ENCODE measurements around the gene OR2F1.

The OR2F1 gene, protein sequence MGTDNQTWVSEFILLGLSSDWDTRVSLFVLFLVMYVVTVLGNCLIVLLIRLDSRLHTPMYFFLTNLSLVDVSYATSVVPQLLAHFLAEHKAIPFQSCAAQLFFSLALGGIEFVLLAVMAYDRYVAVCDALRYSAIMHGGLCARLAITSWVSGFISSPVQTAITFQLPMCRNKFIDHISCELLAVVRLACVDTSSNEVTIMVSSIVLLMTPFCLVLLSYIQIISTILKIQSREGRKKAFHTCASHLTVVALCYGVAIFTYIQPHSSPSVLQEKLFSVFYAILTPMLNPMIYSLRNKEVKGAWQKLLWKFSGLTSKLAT

DNA sequence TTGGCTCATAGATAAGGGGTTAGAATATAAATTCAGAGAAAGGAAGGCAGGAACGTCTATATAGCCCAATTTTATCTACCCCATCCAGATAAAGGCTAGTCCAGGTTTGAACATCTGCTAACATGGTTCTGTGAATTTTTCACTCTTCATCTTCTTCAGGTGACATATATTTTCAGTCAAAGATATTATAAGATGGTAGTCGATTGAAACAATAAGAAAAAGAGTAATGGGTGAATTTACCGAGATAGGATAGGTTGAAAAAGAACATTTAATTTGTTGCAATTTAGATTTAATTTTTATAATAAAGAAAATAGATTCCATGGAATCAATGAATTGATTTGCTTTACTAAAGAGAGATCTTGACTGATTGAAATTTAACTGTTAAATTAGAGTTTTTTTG is at the start of gene OR2F1:
Gene OR2F1, plus strand, starts transcription at position 301 of the 400 bp plus-strand sequence. CDS start 5,127 bp downstream, outside the sequence.
- no peak within 1 kb of the TSS for H3K4me2 ChIP-seq

DNA sequence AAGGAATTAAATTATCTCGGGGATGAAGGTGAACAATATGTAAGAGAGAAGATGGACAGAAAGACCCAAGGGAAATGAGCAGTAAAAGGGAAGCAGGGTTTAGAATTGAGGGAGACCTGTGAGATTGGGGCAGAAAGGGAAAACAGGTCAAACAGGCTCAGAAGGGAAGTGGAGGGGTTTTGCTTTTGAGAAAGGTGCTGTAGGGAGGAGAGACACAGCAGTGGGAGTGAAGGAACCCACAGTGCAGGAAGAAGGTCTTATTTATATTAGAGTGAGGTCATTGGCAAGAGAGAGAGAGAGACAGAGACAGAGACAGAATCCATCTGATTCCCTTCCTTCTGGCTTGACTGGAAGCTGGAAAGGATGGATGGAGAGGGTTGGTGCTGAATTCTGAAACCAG is 49.1 kb upstream of the OR2F1 start:
- Histone ChIP-seq H3K36me3 (ENCODE audit: insufficient read depth) (no peaks in the 10 kb centered on the region), H3K27me3 (ENCODE audit: insufficient read depth, low read depth) (no peaks in the 10 kb centered on the region), H3K4me3 (IDR thresholded peaks at IDR 0.05; ENCODE audit: insufficient read depth, low read depth, low read length) (no peak overlapping the region), H3K27ac (no peak overlapping the region), H3K4me2 (no peak overlapping the region), H3K79me2 (ENCODE audit: insufficient read depth, low read depth) (peaks cover 11% of the 10 kb centered on the region), H3K4me1 (ENCODE audit: low read depth, poor library complexity, severe bottlenecking) (peaks cover 8% of the 10 kb centered on the region), H2AFZ (ENCODE audit: low read depth) (no peak overlapping the region), H4K20me1 (ENCODE audit: insufficient read depth) (no peaks in the 10 kb centered on the region), H3K9ac (no peak overlapping the region)
- TF ChIP-seq, protein P1, sequence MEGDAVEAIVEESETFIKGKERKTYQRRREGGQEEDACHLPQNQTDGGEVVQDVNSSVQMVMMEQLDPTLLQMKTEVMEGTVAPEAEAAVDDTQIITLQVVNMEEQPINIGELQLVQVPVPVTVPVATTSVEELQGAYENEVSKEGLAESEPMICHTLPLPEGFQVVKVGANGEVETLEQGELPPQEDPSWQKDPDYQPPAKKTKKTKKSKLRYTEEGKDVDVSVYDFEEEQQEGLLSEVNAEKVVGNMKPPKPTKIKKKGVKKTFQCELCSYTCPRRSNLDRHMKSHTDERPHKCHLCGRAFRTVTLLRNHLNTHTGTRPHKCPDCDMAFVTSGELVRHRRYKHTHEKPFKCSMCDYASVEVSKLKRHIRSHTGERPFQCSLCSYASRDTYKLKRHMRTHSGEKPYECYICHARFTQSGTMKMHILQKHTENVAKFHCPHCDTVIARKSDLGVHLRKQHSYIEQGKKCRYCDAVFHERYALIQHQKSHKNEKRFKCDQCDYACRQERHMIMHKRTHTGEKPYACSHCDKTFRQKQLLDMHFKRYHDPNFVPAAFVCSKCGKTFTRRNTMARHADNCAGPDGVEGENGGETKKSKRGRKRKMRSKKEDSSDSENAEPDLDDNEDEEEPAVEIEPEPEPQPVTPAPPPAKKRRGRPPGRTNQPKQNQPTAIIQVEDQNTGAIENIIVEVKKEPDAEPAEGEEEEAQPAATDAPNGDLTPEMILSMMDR (conservative IDR thresholded peaks at IDR 0.05; ENCODE audit: low read depth, low read length), result no peak

More for the DNA sequence above, at the start of gene OR2F1:
- H3K9ac ChIP-seq, result no peak within 1 kb of the TSS
- H3K27me3 ChIP-seq (ENCODE audit: insufficient read depth, low read depth), result no peaks in the 10 kb centered on the region
- H3K27ac ChIP-seq, result no peak within 1 kb of the TSS
- H2AFZ ChIP-seq (ENCODE audit: low read depth), result no peak within 1 kb of the TSS
- H3K4me3 ChIP-seq (IDR thresholded peaks at IDR 0.05; ENCODE audit: insufficient read depth, low read depth, low read length), result no peak within 1 kb of the TSS
- no peaks in the 10 kb centered on the region for H4K20me1 ChIP-seq (ENCODE audit: insufficient read depth)
- H3K4me1 ChIP-seq (ENCODE audit: low read depth, poor library complexity, severe bottlenecking), result no peaks in the 10 kb centered on the region
- H3K36me3 ChIP-seq (ENCODE audit: insufficient read depth), result no peaks in the 10 kb centered on the region
- TF ChIP-seq, protein P1 (conservative IDR thresholded peaks at IDR 0.05; ENCODE audit: low read depth, low read length), result no peak
- H3K79me2 ChIP-seq (ENCODE audit: insufficient read depth, low read depth), result no peaks in the 10 kb centered on the region

DNA sequence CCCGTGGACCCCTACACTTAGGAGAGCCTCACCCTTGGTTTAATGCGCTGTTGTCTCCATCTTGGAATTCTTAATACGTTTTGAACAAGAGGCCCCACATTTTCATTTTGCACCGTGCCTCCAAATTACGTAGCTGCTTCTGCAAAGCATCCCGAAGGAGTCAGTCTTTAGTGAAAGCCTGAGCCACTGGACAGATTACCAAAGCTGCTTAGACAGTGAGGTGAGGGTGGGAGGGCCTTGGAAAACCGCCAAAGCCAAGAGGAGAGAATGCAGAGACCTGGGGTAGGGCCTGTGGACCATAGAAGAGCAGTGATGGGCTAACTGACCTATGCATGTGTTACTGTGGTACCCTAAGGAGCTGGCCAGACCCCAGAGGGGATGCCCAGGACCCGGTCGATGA is 48.5 kb upstream of the OR2F1 start:
- Histone ChIP-seq H2AFZ (ENCODE audit: low read depth) (no peak overlapping the region), H3K9ac (no peak overlapping the region), H3K27ac (no peak overlapping the region), H3K79me2 (ENCODE audit: insufficient read depth, low read depth) (peaks cover 4% of the 10 kb centered on the region; the same call in 1 of the 2 replicates), H3K4me3 (IDR thresholded peaks at IDR 0.05; ENCODE audit: insufficient read depth, low read depth, low read length) (no peak overlapping the region), H3K27me3 (ENCODE audit: insufficient read depth, low read depth) (no peaks in the 10 kb centered on the region), H3K4me2 (no peak overlapping the region), H3K4me1 (ENCODE audit: low read depth, poor library complexity, severe bottlenecking) (peaks cover 2% of the 10 kb centered on the region), H4K20me1 (ENCODE audit: insufficient read depth) (no peaks in the 10 kb centered on the region), H3K36me3 (ENCODE audit: insufficient read depth) (no peaks in the 10 kb centered on the region)
- TF ChIP-seq, protein P1 (conservative IDR thresholded peaks at IDR 0.05; ENCODE audit: low read depth, low read length), result no peak

DNA sequence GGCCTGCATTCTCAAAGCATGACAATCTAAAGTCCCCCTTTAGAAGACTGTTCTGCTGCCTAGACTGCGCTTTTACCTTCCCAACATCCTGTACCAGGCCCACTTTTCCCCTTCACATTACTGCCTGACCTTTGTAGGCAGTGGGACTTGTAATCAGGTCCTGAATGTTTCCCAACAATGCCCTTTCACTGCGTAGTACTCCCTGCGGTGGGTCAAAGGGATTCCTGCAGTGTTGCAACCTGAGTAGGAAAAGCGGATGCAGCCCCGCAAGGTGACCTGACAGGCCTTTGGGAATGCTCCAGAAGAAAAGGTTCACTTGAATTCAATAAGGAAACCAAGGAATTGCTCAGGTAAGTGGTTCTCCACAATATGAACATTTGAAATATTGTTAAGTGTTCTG is 47.7 kb upstream of the OR2F1 start:
- Histone ChIP-seq H3K4me1 (ENCODE audit: low read depth, poor library complexity, severe bottlenecking) (peaks cover 2% of the 10 kb centered on the region), H3K79me2 (ENCODE audit: insufficient read depth, low read depth) (no peaks in the 10 kb centered on the region), H3K4me2 (no peak overlapping the region), H3K27ac (no peak overlapping the region), H3K9ac (no peak overlapping the region), H2AFZ (ENCODE audit: low read depth) (no peak overlapping the region), H3K27me3 (ENCODE audit: insufficient read depth, low read depth) (no peaks in the 10 kb centered on the region), H3K4me3 (IDR thresholded peaks at IDR 0.05; ENCODE audit: insufficient read depth, low read depth, low read length) (no peak overlapping the region), H3K36me3 (ENCODE audit: insufficient read depth) (no peaks in the 10 kb centered on the region), H4K20me1 (ENCODE audit: insufficient read depth) (no peaks in the 10 kb centered on the region)
- TF ChIP-seq, protein P1 (conservative IDR thresholded peaks at IDR 0.05; ENCODE audit: low read depth, low read length), result no peak

All from KMS-11 (cell line).